Bronchial epithelial cell (primary cell): Measurements from ENCODE around the gene DOK1. TPM values are rescaled to one million over a fixed set of nuclear protein-coding genes. Genes with fewer than 3 reads are reported as not detected.

Experiments used
- DNase-seq: peaks from one replicate; pipeline ENCODE4 v3.0.0-alpha.2; 2010; ENCODE audit warnings: low read depth
- FAIRE-seq: peaks from 2 replicates; lab custom pipeline; 2011; peaks lifted over from hg19 to GRCh38; lab: Jason Lieb, UNC
- H3K27me3 ChIP-seq: 2 replicates; pipeline ENCODE4 v1.5.1; 2011; ENCODE audit warnings: low read length; ENCODE audit not compliant: control insufficient read depth, insufficient read depth
- H3K36me3 ChIP-seq: 2 replicates; pipeline ENCODE4 v1.5.1; 2011; ENCODE audit warnings: low read length; ENCODE audit not compliant: control insufficient read depth, insufficient read depth
- H3K4me3 ChIP-seq: 2 replicates; pipeline ENCODE4 v1.5.1; 2011; ENCODE audit warnings: mild to moderate bottlenecking, low read depth, low read length, control low read depth
- total RNA-seq: library from RNA; depleted of rRNA; stranded (reverse); fragments of >200 nt; gene quantifications from 2 replicates; pipeline ENCODE4 v1.2.1, GENCODE V29; 2014
- TF ChIP-seq, protein P1 (sequence below): IDR thresholded peaks from 2 replicates; pipeline ENCODE4 v1.5.1; 2011; ENCODE audit warnings: mild to moderate bottlenecking, moderate library complexity, low read length, control low read depth, inconsistent platforms; ENCODE audit not compliant: insufficient read depth, severe bottlenecking

The DOK1 gene
- total RNA-seq, 1 donor from 2014 or later, result 1.1 TPM

DNA sequence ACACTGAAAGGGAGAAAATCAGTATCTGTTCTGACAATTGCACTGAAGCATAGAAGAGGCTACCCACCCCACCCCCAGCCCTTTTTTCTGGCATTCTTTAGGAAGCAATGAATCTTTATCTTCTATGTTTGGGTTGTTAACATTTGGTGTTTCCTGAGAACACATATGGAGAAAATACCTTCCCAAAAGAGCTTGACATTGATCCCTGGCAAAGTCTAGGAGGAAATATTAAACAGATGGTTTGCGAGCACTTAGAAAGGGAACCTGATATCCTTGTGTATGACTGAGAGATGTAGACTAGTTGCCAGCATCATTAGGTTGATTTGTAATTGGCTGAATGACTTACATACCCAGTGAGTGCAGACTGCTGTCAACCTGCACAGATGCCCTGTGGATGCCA lies 42.9 kb downstream of the DOK1 start:
- no peaks in the 10 kb centered on the region for H3K36me3 ChIP-seq
- H3K4me3 ChIP-seq, result no peak overlapping the region
- DNase-seq, result no peak
- FAIRE-seq, result no peak
- TF ChIP-seq, protein P1, sequence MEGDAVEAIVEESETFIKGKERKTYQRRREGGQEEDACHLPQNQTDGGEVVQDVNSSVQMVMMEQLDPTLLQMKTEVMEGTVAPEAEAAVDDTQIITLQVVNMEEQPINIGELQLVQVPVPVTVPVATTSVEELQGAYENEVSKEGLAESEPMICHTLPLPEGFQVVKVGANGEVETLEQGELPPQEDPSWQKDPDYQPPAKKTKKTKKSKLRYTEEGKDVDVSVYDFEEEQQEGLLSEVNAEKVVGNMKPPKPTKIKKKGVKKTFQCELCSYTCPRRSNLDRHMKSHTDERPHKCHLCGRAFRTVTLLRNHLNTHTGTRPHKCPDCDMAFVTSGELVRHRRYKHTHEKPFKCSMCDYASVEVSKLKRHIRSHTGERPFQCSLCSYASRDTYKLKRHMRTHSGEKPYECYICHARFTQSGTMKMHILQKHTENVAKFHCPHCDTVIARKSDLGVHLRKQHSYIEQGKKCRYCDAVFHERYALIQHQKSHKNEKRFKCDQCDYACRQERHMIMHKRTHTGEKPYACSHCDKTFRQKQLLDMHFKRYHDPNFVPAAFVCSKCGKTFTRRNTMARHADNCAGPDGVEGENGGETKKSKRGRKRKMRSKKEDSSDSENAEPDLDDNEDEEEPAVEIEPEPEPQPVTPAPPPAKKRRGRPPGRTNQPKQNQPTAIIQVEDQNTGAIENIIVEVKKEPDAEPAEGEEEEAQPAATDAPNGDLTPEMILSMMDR, result no peak
- H3K27me3 ChIP-seq, result no peaks in the 10 kb centered on the region

DNA sequence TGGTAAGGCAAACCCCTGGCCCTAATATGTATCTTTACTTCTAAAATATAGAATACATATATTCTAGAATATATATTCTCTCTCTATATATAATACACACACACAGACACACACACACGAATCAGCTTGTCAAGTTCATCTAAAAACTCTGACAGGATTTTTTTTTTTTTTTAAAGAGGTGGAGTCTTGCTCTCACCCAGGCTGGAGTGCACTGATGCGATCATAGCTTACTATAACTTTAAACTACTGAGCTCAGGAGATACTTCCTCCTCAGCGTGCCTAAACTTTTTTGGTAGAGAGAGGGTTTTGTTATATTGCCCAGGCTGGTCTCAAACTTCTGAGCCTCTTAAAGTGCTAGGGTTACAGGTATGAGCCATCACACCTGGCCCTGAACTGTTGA lies 45.2 kb downstream of the DOK1 start:
- H3K36me3 ChIP-seq, result no peaks in the 10 kb centered on the region
- no peak overlapping the region for H3K4me3 ChIP-seq
- TF ChIP-seq, protein P1, result no peak
- no peak for FAIRE-seq
- H3K27me3 ChIP-seq, result peaks cover 6% of the 10 kb centered on the region
- no peak for DNase-seq

DNA sequence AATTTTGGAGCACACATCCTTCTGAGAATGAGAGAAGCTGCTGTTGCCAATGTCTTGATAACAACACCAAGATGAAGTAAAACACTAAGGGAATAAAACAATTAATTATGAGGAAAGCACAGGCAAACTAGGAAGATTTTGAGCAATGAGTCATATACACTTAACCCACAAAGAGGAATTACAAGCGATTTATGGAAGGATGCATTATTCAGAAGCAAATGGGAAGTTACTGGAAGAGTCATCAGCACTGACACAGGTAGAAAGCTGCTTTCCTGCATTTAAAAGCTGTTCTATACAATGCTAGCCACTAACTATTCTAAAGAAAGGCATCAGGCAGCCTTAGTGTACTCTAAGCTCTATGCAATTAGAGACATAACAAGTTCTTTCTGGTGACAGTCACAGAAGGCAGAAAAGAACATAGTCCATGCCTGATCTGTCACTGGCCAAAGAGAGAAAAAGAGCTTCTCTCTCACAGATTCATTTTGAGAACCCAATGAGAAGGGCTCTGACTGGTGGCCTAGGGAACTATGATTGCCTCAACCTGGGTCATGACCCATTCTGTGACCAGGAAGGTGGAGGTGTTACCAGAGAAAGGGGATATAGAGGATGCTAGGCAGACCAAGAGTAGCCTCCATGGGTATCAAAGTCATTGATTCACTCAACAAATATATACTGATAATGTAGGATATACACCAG lies 48.2 kb downstream of the DOK1 start:
- Histone ChIP-seq H3K27me3 (peaks cover 6% of the 10 kb centered on the region), H3K4me3 (no peak overlapping the region), H3K36me3 (no peaks in the 10 kb centered on the region)
- TF ChIP-seq, protein P1, result no peak
- DNase-seq, result peak; percentile 78
- no peak for FAIRE-seq

DNA sequence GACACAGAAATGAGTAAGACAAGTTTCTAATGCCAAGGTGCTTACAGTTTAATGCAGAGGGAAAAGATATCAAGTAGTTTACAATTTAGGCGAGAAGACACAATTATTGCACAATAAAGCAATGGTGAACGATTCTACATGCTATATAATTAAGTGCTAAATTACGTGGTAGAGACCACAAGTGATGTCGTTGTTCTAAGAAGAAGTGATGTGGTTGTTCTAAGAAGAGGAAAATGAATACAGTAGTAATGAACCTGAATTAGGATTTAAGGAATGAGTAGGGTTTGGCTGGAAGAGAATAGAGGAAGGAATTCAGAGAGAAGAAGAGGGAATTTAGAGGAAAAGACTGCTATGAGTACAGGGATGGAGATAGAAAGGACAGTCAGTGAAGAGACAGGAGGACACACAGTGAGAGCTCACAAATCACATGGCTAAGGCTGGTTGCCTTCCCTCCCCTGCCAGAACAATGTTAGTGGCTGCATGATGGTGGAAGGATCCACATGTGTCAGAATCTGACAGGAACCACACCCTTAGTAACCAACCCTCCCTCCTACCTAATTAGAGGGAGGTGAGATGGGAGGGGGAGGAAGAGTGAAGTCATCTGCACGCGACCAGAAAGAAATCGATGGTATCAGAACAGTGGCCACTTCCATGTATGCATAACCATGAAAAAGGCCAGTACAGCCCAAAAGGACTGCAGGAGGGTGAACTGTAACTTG lies 48.9 kb downstream of the DOK1 start:
- peaks cover 6% of the 10 kb centered on the region for H3K27me3 ChIP-seq
- no peaks in the 10 kb centered on the region for H3K36me3 ChIP-seq
- DNase-seq (no peak), FAIRE-seq (no peak)
- TF ChIP-seq, protein P1, result no peak
- H3K4me3 ChIP-seq, result no peak overlapping the region

DNA sequence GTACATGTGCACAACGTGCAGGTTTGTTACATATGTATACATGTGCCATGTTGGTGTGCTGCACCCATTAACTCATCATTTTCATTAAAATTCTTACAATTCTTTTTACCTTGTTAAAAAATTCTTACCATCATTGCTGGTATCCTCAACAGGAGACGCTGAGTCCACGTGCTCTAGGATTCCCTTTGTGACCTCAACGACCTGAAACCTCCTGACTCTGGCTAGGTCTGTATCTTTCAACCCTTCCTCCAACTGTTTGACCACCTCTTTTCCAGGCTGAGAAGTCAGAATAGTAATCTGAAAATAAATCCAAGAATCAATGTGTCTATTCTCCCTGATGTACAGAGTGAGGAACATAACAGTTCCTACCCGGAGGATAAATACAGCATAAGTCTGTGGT lies 52.4 kb downstream of the DOK1 start:
- TF ChIP-seq, protein P1, result no peak
- FAIRE-seq, result no peak
- H3K36me3 ChIP-seq, result no peaks in the 10 kb centered on the region
- peaks cover 6% of the 10 kb centered on the region for H3K27me3 ChIP-seq
- DNase-seq, result no peak
- no peak overlapping the region for H3K4me3 ChIP-seq

Other genes starting within 250 kb of the DOK1 start
- under 0.01 and 0.90 TPM in 2 replicates for gene SLC4A5, start 211.3 kb upstream of the DOK1 start, total RNA-seq
- gene DCTN1, start 174.4 kb upstream of the DOK1 start, total RNA-seq, result 65.8 and 79.8 TPM in 2 replicates
- 0.26 TPM in 2 replicates for gene C2orf81, start 133.1 kb upstream of the DOK1 start, total RNA-seq
- gene WDR54, start 133.0 kb upstream of the DOK1 start, total RNA-seq, result 26.9 and 31.6 TPM in 2 replicates
- 22.1 and 24.1 TPM in 2 replicates for gene RTKN, start 112.8 kb upstream of the DOK1 start, total RNA-seq
- 13.7 and 26.6 TPM in 2 replicates for gene INO80B, start 99.6 kb upstream of the DOK1 start, total RNA-seq
- gene WBP1, start 96.3 kb upstream of the DOK1 start, total RNA-seq, result 31.1 and 50.3 TPM in 2 replicates
- gene MOGS, start 89.3 kb upstream of the DOK1 start, total RNA-seq, result 49.5 and 50.6 TPM in 2 replicates
- 45.6 and 57.9 TPM in 2 replicates for gene MRPL53, start 82.0 kb upstream of the DOK1 start, total RNA-seq
- 12.1 and 12.8 TPM in 2 replicates for gene CCDC142, start 71.7 kb upstream of the DOK1 start, total RNA-seq
- gene TTC31, start 71.6 kb upstream of the DOK1 start, total RNA-seq, result 5.8 and 6.8 TPM in 2 replicates
- gene LBX2, start 55.1 kb upstream of the DOK1 start, total RNA-seq, result 0.53 and 0.77 TPM in 2 replicates
- 35.5 and 41.5 TPM in 2 replicates for gene PCGF1, start 47.0 kb upstream of the DOK1 start, total RNA-seq
- not detected in 2 replicates for gene TLX2, start 40.3 kb upstream of the DOK1 start, total RNA-seq
- gene DQX1, start 28.5 kb upstream of the DOK1 start, total RNA-seq, result 1.6 and 5.6 TPM in 2 replicates
- gene AUP1, start 25.0 kb upstream of the DOK1 start, total RNA-seq, result 176 and 198 TPM in 2 replicates
- 29.1 and 67.7 TPM in 2 replicates for gene HTRA2, start 24.8 kb upstream of the DOK1 start, total RNA-seq
- 0.13 and 0.53 TPM in 2 replicates for gene LOXL3, start 778 bp upstream of the DOK1 start, total RNA-seq
- gene M1AP, start 93.6 kb downstream of the DOK1 start, total RNA-seq, result 0.53 and 1.0 TPM in 2 replicates
- 3.2 and 5.1 TPM in 2 replicates for gene SEMA4F, start 99.5 kb downstream of the DOK1 start, total RNA-seq